Loucy (cell line): ENCODE data around the gene IGSF6.

Experiments used
- H2AFZ ChIP-seq: fragments of 200-600 bp; sonication (generic); 2 replicates; pipeline ENCODE4 v1.6.0; 2016; ENCODE audit warnings: antibody characterized with exemption, mild to moderate bottlenecking, low read length, moderate library complexity
- H3F3A ChIP-seq: fragments of 200-600 bp; 2 replicates; pipeline ENCODE4 v1.6.0; 2016; ENCODE audit warnings: antibody characterized with exemption, low read depth, mild to moderate bottlenecking
- H3K27me3 ChIP-seq: fragments of 200-600 bp; sonication (generic); 2 replicates; pipeline ENCODE4 v1.6.1; 2014; ENCODE audit warnings: low read length, mild to moderate bottlenecking; ENCODE audit not compliant: insufficient read depth, poor library complexity, severe bottlenecking
- H3K36me3 ChIP-seq: fragments of 200-600 bp; sonication (generic); 2 replicates; pipeline ENCODE4 v1.6.1; 2016; ENCODE audit warnings: low read length; ENCODE audit not compliant: insufficient read depth
- H3K4me1 ChIP-seq: fragments of 200-600 bp; sonication (generic); 2 replicates; pipeline ENCODE4 v1.5.1; 2014; ENCODE audit warnings: low read length, mild to moderate bottlenecking; ENCODE audit not compliant: insufficient read depth, poor library complexity, severe bottlenecking
- H3K4me2 ChIP-seq: fragments of 200-600 bp; sonication (generic); 2 replicates; pipeline ENCODE4 v1.6.0; 2014; ENCODE audit warnings: antibody characterized with exemption, low read length, low read depth, mild to moderate bottlenecking; ENCODE audit not compliant: poor library complexity, severe bottlenecking
- H3K4me3 ChIP-seq: fragments of 200-600 bp; sonication (generic); 2 replicates; pipeline ENCODE4 v1.5.1; 2014; ENCODE audit warnings: low read length, mild to moderate bottlenecking, mixed read lengths; ENCODE audit not compliant: poor library complexity, severe bottlenecking
- H3K79me2 ChIP-seq: fragments of 200-600 bp; sonication (generic); 2 replicates; pipeline ENCODE4 v1.6.1; 2014; ENCODE audit warnings: low read length; ENCODE audit not compliant: insufficient read depth
- H3K9ac ChIP-seq: fragments of 200-600 bp; sonication (generic); 2 replicates; pipeline ENCODE4 v1.6.0; 2014; ENCODE audit warnings: mild to moderate bottlenecking, low read depth, low read length, moderate library complexity; ENCODE audit not compliant: poor library complexity, severe bottlenecking
- H3K9me2 ChIP-seq: fragments of 200-600 bp; sonication (generic); replicated peaks from 2 replicates; pipeline ENCODE4 v1.6.1; 2016; ENCODE audit warnings: low read depth, low read length, mixed read lengths
- H3K9me3 ChIP-seq: fragments of 200-600 bp; sonication (generic); 2 replicates; pipeline ENCODE4 v1.6.1; 2014; ENCODE audit warnings: mild to moderate bottlenecking, antibody characterized with exemption, low read length, low read depth; ENCODE audit not compliant: insufficient read depth
- H4K20me1 ChIP-seq: fragments of 200-600 bp; sonication (generic); 2 replicates; pipeline ENCODE4 v1.6.0; 2014; ENCODE audit warnings: antibody characterized with exemption, low read length, mild to moderate bottlenecking; ENCODE audit not compliant: insufficient read depth, poor library complexity, severe bottlenecking
- EZH2phosphoT487 ChIP-seq: fragments of 200-600 bp; IDR thresholded peaks from 2 replicates; pipeline ENCODE4 v1.6.1; 2018; ENCODE audit warnings: antibody characterized with exemption, mild to moderate bottlenecking, moderate library complexity, borderline replicate concordance
- TF ChIP-seq, protein P1 (sequence below): fragments of 200-600 bp; sonication (generic); conservative IDR thresholded peaks from 2 replicates; pipeline ENCODE4 v1.5.1; 2014; ENCODE audit warnings: mild to moderate bottlenecking, antibody characterized with exemption, low read length

IGSF6 gene

DNA sequence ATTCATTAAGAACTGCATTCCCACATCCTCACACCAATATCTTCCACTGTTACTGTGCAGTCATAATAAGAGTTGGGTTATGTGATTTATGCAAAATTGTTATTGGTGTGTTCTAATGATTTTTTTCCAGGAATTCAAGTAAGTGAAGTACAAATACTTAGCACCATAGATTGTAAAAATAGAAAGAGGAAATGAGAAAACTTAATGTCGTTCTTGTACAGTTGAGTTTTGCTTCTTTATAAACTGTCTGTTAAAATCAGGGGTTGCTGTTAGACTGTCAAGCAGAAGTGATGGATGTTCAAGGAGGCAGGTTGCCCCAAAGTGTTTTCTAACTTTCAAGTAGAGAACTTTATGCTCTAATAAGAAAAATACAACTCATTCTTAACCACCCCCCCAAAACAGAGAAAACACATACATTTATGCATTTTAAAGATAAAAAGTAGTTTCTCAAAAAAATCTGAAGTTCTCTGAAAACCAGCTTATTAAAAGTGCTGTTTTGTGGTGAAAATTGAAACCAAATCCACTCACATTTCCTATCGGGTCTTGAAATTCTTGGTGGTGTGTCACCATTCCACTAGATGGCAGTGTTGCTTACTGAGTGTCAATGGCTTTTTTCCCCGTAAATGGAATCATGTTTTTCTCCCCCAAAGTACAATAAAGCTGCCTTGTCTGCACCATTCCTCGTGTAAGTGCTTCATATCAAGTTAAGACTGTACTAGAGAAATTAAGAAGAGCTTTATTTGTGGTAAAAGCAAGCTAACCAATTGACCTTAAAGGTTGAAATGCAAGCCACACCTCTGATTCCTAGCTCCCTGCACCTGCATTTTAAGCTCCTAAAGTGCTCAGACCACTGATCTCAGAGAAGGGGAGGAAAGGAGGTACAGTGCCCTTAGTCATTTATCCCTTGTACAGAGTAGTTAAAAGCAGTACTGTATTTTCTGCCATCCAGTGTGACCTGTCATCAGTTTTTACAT is 4.7 kb upstream of the IGSF6 start:
- H4K20me1 ChIP-seq = no peaks in the 10 kb centered on the region
- TF ChIP-seq EZH2phosphoT487 = no peak
- TF ChIP-seq, protein P1, sequence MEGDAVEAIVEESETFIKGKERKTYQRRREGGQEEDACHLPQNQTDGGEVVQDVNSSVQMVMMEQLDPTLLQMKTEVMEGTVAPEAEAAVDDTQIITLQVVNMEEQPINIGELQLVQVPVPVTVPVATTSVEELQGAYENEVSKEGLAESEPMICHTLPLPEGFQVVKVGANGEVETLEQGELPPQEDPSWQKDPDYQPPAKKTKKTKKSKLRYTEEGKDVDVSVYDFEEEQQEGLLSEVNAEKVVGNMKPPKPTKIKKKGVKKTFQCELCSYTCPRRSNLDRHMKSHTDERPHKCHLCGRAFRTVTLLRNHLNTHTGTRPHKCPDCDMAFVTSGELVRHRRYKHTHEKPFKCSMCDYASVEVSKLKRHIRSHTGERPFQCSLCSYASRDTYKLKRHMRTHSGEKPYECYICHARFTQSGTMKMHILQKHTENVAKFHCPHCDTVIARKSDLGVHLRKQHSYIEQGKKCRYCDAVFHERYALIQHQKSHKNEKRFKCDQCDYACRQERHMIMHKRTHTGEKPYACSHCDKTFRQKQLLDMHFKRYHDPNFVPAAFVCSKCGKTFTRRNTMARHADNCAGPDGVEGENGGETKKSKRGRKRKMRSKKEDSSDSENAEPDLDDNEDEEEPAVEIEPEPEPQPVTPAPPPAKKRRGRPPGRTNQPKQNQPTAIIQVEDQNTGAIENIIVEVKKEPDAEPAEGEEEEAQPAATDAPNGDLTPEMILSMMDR = peak; percentile 97
- H3K27me3 ChIP-seq = no peaks in the 10 kb centered on the region
- H3K4me3 ChIP-seq = no peak overlapping the region
- H2AFZ ChIP-seq = no peak overlapping the region
- peaks cover 5% of the 10 kb centered on the region for H3K4me1 ChIP-seq
- H3K36me3 ChIP-seq = peaks cover 32% of the 10 kb centered on the region
- H3K4me2 ChIP-seq = no peak overlapping the region
- H3F3A ChIP-seq = no peaks in the 10 kb centered on the region
- no peak overlapping the region for H3K9ac ChIP-seq
- no peaks in the 10 kb centered on the region for H3K9me2 ChIP-seq
- H3K9me3 ChIP-seq = no peaks in the 10 kb centered on the region
- H3K79me2 ChIP-seq = peaks cover 17% of the 10 kb centered on the region; the same call in 1 of the 2 replicates

DNA sequence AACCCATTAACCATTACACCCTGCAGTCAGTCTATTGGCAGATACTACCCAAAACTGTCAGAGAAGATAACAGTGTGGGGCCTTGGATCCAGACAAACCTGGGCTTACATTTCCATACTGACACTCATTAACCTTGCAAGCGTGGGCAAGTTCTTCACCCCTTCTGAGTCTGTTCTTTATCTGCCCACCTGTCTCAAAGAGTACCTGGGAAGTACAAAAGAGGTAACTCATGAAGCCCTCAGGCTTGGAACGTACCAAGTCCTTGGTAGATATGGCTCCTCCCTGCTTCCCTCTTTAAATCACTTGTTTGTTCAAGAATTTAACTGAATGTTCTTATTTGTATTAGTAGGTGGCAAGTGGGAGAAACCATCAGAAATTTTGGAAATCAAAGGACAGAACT is 2.5 kb upstream of the IGSF6 start:
- TF ChIP-seq, protein P1 = no peak
- TF ChIP-seq EZH2phosphoT487 = no peak
- Histone ChIP-seq H3K9me2 (no peaks in the 10 kb centered on the region), H3K36me3 (peaks cover 32% of the 10 kb centered on the region), H2AFZ (no peak overlapping the region), H3K27me3 (no peaks in the 10 kb centered on the region), H3F3A (no peaks in the 10 kb centered on the region), H3K9me3 (no peaks in the 10 kb centered on the region), H3K4me1 (peaks cover 4% of the 10 kb centered on the region), H3K4me2 (no peak overlapping the region), H3K4me3 (no peak overlapping the region), H3K79me2 (peaks cover 28% of the 10 kb centered on the region; the same call in 1 of the 2 replicates), H4K20me1 (no peaks in the 10 kb centered on the region), H3K9ac (no peak overlapping the region)

DNA sequence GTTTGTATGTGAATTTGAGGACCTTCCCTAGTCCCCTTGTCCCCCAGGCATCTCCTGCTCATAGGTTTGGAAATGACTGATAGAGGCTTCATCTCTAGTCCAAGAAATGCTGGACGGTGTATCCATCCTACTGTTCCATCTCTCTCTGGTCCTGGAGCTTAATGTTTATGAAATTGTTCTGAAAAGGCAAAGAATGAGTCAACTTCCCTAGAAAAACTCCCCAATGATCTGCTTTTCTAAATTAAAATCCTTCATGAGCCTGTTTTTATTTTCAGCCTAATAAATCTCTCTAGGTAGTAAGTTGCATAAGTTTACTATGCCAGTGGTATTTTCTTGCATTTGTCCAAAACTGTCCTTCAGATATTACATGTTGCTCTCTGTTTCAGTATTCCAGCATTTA is 2.1 kb upstream of the IGSF6 start:
- Histone ChIP-seq H3K4me2 (no peak overlapping the region), H3K9ac (no peak overlapping the region), H3K9me2 (no peaks in the 10 kb centered on the region), H3F3A (no peaks in the 10 kb centered on the region), H3K4me3 (no peak overlapping the region), H3K9me3 (no peaks in the 10 kb centered on the region), H3K36me3 (peaks cover 32% of the 10 kb centered on the region), H4K20me1 (no peaks in the 10 kb centered on the region), H3K27me3 (no peaks in the 10 kb centered on the region), H2AFZ (no peak overlapping the region), H3K79me2 (peaks cover 31% of the 10 kb centered on the region; the same call in 1 of the 2 replicates), H3K4me1 (peaks cover 8% of the 10 kb centered on the region)
- TF ChIP-seq EZH2phosphoT487 = no peak
- TF ChIP-seq, protein P1 = no peak
